Measurements from ENCODE around the gene SKIC2.

GRCh38 chr6:31968326-31968725 lies 9.4 kb downstream of the SKIC2 start:
- no peak for TF ChIP-seq CTCF (tag by site-specific recombination; IDR thresholded peaks at IDR 0.05)
- no peak for TF ChIP-seq ZNF416 (tag by site-specific recombination; IDR thresholded peaks at IDR 0.05)
- no peak for TF ChIP-seq TRIM28 (IDR thresholded peaks at IDR 0.05; ENCODE audit: borderline replicate concordance, low read length)
- no peak for TF ChIP-seq ZNF704 (tag by site-specific recombination; IDR thresholded peaks at IDR 0.05)

All from HEK293 (cell line).